Mesothelial cell of epicardium (in vitro differentiated cells): ENCODE measurements around the gene CNP. TPM values are rescaled to one million over a fixed set of nuclear protein-coding genes. Genes with fewer than 3 reads are reported as not detected.
"Not testable (repeated sequence)": the region's sequence is repeated elsewhere in the genome, so short reads cannot be mapped to it uniquely, and the experiment has no call there.

ENCODE experiments used
- DNase-seq, 2 experiments: peaks; one replicate each; pipeline ENCODE4 v3.0.0; 2021; ENCODE audit warnings: low spot score in 2 of 2; ENCODE audit not compliant: unreplicated experiment in 2 of 2
- H3K27ac Mint-ChIP-seq: 2 replicates; pipeline ENCODE4 v1.8.0; 2021; ENCODE audit warnings: mixed read lengths
- H3K27me3 Mint-ChIP-seq: 2 replicates; pipeline ENCODE4 v1.8.0; 2021; ENCODE audit warnings: low read depth, mixed read lengths
- H3K36me3 Mint-ChIP-seq: 2 replicates; pipeline ENCODE4 v1.8.0; 2021; ENCODE audit warnings: mixed read lengths
- H3K4me1 Mint-ChIP-seq: 2 replicates; pipeline ENCODE4 v1.8.0; 2021; ENCODE audit warnings: mixed read lengths
- H3K4me3 Mint-ChIP-seq: 2 replicates; pipeline ENCODE4 v1.8.0; 2021; ENCODE audit warnings: mild to moderate bottlenecking, moderate library complexity, mixed read lengths
- H3K9me3 Mint-ChIP-seq: 2 replicates; pipeline ENCODE4 v1.8.0; 2021; ENCODE audit warnings: mixed read lengths
- total RNA-seq: library from RNA; stranded (reverse); gene quantifications from 3 replicates; pipeline ENCODE4 v1.2.1, GENCODE V29; 2021
- TF ChIP-seq, protein P1 (sequence below): fragments of 200-600 bp; sonication (generic); IDR thresholded peaks from one replicate; pipeline ENCODE4 v1.5.0; 2021; ENCODE audit warnings: antibody characterized with exemption; ENCODE audit not compliant: unreplicated experiment

Gene CNP
- total RNA-seq, 1 donor from 2014 or later = 67.6 TPM

DNA sequence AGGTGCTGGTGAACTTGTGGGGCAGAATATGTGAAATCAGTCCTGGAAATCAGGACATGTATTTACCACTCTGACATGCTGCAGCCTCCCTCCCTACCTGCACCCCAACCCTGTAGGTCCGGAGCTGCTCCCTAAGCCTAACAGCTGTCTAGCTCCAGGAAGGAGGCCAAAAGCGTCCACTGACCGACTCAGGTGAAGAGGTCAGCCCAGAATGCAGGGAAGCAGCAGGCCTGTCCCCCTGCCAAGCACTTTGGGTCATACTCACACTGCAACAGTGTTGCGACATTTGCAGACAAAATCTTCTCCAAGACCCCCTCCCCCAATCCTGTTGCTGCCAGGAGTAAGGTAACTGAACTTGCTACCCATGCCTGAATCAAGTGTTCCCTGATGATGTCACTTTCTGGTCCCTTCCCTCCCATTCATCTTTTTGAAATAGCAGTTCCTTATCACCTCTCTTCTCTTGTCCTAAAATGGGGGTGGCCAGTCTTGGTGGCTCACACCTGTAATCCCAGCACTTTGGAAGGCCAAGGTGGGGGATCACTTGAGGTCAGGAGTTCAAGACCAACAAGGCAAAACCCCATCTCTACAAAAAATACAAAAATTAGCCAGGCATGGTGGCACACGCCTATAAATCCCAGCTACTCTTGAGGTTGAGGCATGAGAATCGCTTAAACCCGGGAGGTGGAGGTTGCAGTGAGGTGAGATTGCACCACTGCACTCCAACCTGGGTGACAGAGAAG lies 46.6 kb upstream of the CNP start:
- peak overlapping the region; percentile 91 for H3K4me3 Mint-ChIP-seq
- DNase-seq = no peak
- no peaks in the 10 kb centered on the region for H3K27me3 Mint-ChIP-seq
- H3K36me3 Mint-ChIP-seq = no peaks in the 10 kb centered on the region
- H3K9me3 Mint-ChIP-seq = no peaks in the 10 kb centered on the region
- peak overlapping the region; percentile 97 for H3K27ac Mint-ChIP-seq
- TF ChIP-seq, protein P1, sequence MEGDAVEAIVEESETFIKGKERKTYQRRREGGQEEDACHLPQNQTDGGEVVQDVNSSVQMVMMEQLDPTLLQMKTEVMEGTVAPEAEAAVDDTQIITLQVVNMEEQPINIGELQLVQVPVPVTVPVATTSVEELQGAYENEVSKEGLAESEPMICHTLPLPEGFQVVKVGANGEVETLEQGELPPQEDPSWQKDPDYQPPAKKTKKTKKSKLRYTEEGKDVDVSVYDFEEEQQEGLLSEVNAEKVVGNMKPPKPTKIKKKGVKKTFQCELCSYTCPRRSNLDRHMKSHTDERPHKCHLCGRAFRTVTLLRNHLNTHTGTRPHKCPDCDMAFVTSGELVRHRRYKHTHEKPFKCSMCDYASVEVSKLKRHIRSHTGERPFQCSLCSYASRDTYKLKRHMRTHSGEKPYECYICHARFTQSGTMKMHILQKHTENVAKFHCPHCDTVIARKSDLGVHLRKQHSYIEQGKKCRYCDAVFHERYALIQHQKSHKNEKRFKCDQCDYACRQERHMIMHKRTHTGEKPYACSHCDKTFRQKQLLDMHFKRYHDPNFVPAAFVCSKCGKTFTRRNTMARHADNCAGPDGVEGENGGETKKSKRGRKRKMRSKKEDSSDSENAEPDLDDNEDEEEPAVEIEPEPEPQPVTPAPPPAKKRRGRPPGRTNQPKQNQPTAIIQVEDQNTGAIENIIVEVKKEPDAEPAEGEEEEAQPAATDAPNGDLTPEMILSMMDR = no peak
- H3K4me1 Mint-ChIP-seq = peaks cover 29% of the 10 kb centered on the region

DNA sequence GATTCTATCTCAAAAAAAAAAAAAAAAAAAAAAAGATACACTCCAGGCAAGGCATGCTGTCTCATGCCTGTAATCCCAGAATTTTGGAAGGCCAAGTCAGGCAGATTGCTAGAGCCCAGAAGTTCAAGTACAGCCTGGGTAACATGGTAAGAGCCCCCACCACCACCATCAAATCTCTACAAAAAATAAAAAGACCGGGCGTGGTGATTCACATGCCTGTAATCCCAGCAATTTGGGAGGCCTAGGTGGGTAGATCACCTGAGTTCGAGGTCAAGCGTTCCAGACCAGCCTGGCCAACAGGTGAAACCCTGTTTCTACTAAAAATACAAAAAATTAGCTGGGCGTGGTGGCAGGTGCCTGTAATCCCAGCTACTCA lies 46.0 kb upstream of the CNP start:
- no peak for DNase-seq
- H3K4me3 Mint-ChIP-seq = no peak overlapping the region
- no peaks in the 10 kb centered on the region for H3K9me3 Mint-ChIP-seq
- peaks cover 26% of the 10 kb centered on the region for H3K4me1 Mint-ChIP-seq
- no peaks in the 10 kb centered on the region for H3K36me3 Mint-ChIP-seq
- H3K27ac Mint-ChIP-seq = peak overlapping the region; percentile 97
- H3K27me3 Mint-ChIP-seq = no peaks in the 10 kb centered on the region
- TF ChIP-seq, protein P1 = no peak

DNA sequence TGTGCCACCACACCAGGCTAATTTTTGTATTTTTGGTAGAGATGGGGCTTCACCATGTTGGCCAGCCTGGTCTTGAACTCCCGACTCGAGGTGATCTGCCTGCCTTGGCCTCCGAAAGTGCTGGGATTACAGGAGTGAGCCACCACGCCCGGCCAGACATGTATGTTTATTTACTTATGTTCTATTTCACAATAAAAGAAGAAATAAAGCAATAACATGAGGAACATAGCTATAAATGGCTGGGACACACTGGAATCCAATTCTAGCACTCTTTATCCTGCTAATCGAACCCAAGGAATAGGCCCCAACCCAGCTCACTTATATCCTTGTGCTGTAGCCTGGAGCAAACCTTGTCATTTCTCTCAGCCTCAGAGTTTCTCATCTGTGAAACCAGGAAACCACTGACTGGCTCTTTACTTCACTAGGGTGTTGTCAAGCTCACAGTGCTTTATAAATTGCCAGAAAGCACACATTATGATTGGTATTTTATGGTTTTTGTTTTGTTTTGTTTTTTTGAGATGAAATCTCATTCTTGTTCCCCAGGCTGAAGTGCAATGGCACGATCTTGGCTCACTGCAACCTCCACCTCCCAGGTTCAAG lies 40.5 kb upstream of the CNP start:
- H3K36me3 Mint-ChIP-seq = no peaks in the 10 kb centered on the region
- no peak overlapping the region for H3K4me3 Mint-ChIP-seq
- no peak overlapping the region for H3K27ac Mint-ChIP-seq
- H3K4me1 Mint-ChIP-seq = peaks cover 16% of the 10 kb centered on the region
- H3K9me3 Mint-ChIP-seq = no peaks in the 10 kb centered on the region
- DNase-seq = no peak
- H3K27me3 Mint-ChIP-seq = no peaks in the 10 kb centered on the region
- TF ChIP-seq, protein P1 = no peak

DNA sequence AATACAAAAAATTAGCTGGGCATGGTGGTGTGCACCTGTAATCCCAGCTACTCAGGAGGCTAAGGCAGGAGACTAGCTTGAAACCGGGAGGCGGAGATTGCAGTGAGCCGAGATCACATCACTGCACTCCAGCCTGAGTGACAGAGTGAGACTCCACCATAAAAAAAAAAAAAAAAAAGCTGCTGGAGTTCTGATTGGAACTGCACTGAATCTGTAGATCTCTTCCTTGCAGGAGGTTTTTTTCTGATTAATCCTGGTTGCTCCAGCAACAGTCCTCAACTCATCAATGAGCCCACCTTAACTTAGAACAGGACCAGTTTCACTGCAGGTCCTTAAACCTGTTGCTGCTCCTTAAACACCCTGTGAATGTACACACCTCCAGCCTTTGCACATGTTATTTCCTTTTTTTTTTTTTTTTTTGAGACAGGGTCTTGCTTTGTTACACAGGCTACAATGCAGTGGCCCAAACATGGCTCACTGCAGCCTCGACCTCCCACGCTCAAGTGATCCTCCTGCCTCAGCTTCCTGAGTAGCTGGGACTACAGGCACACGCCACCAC lies 37.8 kb upstream of the CNP start:
- H3K27ac Mint-ChIP-seq = peak overlapping the region; percentile 94
- TF ChIP-seq, protein P1 = no peak
- DNase-seq = no peak
- H3K4me1 Mint-ChIP-seq = peaks cover 16% of the 10 kb centered on the region
- H3K27me3 Mint-ChIP-seq = no peaks in the 10 kb centered on the region
- H3K36me3 Mint-ChIP-seq = no peaks in the 10 kb centered on the region
- H3K9me3 Mint-ChIP-seq = no peaks in the 10 kb centered on the region
- no peak overlapping the region for H3K4me3 Mint-ChIP-seq

DNA sequence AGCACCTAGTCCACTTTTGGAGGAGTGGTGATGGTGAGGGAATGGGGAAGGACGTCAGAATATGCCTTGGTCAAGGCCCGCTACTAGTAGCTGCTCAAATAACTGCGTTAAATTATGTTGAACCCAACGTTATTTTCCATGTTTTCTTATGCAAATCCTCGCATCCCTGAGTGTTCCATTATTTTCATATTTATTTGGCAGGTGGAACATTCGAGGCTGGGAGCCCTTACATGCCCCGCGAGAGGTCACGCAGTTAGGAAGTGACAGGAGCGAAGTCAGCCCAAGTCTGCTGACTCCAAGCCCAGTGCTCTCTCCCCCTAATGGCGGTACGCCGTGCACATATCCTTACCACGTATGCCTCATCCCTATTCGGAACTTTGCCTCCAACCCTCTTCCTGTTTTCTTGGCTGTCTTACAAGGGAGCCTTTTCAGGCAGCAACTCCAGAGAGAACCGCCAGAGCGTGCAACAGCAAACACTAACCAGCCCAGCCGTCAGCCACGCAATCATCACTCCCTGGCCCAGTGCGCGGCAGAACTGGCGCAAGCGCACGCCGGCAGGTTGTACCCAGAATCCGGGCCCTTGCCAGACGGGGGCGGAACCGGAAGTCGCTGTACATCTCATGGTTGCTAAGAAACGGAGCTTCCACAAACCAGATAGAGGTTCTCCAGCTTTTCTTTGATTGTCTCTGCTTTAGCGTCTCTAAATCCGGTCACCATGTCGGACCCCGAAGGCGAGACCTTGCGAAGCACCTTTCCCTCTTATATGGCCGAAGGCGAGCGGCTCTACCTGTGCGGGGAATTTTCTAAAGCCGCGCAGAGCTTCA lies 36.4 kb upstream of the CNP start, which contains the start of gene ODAD4:
Gene ODAD4, plus strand, starts transcription at position 609 of the 824 bp plus-strand sequence. Its CDS starts 107 bp downstream, at position 716.
- TF ChIP-seq, protein P1 = no peak
- no peaks in the 10 kb centered on the region for H3K9me3 Mint-ChIP-seq
- H3K4me1 Mint-ChIP-seq = peaks cover 16% of the 10 kb centered on the region
- H3K4me3 Mint-ChIP-seq = peak within 1 kb of the TSS; percentile 80
- DNase-seq = peak; percentile 90 to 95
- H3K36me3 Mint-ChIP-seq = no peaks in the 10 kb centered on the region
- peak within 1 kb of the TSS; percentile 94 for H3K27ac Mint-ChIP-seq
- H3K27me3 Mint-ChIP-seq = no peaks in the 10 kb centered on the region

DNA sequence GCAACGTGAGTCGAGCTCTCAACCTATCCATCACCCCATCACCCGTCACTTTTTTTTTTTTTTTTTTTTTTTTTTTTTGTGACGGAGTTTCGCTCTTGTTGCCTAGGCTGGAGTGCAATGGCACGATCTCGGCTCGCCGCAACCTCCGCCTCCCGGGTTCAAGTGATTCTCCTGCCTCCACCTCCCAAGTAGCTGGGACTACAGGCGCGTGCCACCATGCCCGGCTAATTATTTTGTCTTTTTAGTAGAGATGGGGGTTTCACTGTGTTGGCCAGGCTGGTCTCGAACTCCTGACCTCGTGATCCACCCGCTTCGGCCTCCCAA lies 35.8 kb upstream of the CNP start:
- H3K36me3 Mint-ChIP-seq, DNase-seq, H3K9me3 Mint-ChIP-seq, H3K27me3 Mint-ChIP-seq: not testable (repeated sequence)
- Mint-ChIP-seq H3K4me3 (peak overlapping the region; percentile 80), H3K27ac (peak overlapping the region; percentile 94), H3K4me1 (peaks cover 16% of the 10 kb centered on the region)

DNA sequence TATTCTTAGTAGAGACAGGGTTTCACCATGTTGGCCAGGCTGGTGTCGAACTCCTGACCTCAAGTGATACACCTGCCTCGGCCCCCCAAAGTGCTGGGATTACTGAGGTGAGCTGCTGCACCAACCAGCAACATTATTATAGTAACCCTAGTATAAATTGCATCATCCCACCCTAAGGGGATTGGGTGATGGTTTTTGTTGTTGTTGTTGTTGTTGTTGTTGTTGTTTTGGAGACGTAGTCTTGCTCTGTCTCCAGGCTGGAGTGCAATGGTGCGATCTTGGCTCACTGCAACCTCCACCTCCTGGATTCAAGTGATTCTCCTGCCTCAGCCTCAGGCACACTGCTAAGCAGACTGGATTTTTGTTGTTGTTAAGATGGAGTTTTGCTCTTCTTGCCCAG lies 34.9 kb upstream of the CNP start:
- H3K27ac Mint-ChIP-seq, H3K4me3 Mint-ChIP-seq, DNase-seq, H3K9me3 Mint-ChIP-seq, H3K27me3 Mint-ChIP-seq, H3K36me3 Mint-ChIP-seq: not testable (repeated sequence)
- H3K4me1 Mint-ChIP-seq = peaks cover 16% of the 10 kb centered on the region
